GM21619 (cell line): ENCODE data around the gene RAF1.
"Not testable (repeated sequence)": the region's sequence is repeated elsewhere in the genome, so short reads cannot be mapped to it uniquely, and the experiment has no call there.

Source experiments
- ATAC-seq: cut with Tn5 transposase; IDR thresholded peaks from one replicate; pipeline ENCODE4 v1.9.1; 2021; ENCODE audit not compliant: unreplicated experiment

RAF1 gene

DNA sequence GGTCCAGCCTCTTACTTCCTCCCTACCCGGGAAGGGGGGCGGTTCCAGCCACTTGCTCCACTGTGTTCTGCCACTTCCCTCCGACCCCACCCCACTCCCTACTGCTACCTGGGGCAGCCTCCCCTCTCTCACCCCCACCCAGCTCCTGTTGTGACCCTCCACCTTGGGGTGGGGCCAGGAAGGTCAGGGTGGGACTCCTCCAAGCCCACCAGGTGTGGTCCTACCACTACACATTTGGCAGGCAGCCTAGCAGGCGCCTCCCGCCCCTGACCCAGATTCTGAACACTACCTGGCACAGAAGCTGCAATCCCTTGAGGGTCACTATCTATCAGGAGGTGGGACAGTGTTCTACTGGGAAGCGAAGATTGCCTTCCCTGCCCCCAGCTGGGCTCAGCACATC lies 13.7 kb upstream of the RAF1 start:
- no peak for ATAC-seq

GRCh38 chr3:12675115-12675810 lies 11.3 kb upstream of the RAF1 start:
- no peak for ATAC-seq

GRCh38 chr3:12673956-12674736 lies 10.2 kb upstream of the RAF1 start:
- not testable (repeated sequence) for ATAC-seq

GRCh38 chr3:12671120-12671450 lies 7.2 kb upstream of the RAF1 start:
- ATAC-seq, result no peak

GRCh38 chr3:12670365-12671119 lies 6.6 kb upstream of the RAF1 start:
- no peak for ATAC-seq

DNA sequence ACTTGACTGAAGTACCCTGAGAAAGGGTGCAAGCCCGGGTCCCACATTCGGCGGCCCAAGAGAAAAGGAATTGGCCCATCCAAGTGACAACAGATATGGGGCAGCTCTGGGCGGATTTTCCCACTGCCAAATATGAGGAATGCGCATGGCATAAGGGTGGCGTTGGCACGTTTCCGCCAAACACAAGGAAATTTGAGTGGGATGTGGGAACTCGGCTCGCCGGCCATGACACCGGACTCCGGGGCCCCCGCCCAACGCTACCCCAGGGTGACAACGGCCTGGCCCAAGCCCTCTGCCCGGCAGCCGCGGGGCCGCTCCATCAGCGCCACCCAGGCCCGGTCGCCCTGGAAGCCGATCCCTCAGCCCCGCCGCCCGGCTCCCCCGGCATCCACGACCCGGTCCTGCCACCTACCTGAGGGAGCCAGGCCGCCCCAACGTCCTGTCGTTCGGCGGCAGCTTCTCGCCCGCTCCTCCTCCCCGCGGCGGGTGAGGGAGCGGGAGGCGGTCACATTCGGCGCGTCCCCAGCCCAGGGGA lies 449 bp downstream of the RAF1 start:
- peak; percentile 33 for ATAC-seq

GRCh38 chr3:12662593-12663400 lies 1.1 kb downstream of the RAF1 start:
- ATAC-seq, result no peak

DNA sequence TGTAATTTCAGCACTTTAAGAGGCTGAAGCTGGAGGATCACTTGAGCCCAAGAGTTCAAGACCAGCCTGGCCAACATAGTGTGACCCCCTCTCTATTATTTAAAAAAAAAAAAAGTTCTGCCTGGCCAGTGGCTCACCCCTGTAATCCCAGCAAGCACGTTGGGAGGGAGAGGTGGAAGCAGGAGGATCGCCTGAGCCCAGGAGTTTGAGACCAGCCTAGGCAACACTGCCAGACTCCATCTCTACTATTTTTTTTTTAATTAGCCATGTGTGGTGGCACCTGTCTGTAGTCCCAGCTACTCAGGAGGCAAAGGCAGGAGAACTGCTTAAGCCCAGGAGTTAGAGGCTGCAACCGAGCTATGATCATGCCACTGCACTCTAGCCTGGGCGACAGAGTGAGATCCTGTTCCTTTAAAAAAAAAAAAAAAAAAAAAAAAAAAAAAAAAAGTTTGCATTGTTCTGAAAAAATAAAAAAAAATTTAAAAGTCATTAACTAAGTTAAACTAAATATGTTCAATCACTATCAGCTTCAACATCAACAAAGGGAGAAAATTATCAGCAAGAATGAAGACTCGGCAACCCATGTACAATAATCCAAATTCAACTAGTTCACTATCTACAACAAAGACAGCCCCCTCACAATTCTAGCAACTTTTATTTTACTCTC lies 1.9 kb downstream of the RAF1 start:
- no peak for ATAC-seq

GRCh38 chr3:12661375-12661774 lies 2.5 kb downstream of the RAF1 start:
- ATAC-seq, result not testable (repeated sequence)

DNA sequence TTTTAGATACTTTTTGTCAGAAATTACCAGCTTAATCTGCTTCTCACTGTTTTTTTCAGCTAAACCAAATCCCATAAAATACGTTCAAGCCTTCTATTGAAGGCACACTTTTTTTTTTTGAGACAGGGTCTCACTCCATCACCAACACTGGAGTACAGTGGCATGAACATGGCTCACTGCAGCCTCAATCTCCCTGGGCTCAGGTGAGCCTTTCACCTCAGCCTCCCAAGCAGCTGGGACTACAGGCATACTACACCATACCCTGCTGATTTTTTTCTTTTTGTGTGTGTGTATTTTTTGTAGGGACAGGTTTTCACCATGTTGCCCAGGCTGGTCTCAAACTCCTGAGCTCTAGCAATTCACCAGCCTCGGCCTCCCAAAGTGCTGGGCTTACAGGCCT lies 3.7 kb downstream of the RAF1 start:
- no peak for ATAC-seq

DNA sequence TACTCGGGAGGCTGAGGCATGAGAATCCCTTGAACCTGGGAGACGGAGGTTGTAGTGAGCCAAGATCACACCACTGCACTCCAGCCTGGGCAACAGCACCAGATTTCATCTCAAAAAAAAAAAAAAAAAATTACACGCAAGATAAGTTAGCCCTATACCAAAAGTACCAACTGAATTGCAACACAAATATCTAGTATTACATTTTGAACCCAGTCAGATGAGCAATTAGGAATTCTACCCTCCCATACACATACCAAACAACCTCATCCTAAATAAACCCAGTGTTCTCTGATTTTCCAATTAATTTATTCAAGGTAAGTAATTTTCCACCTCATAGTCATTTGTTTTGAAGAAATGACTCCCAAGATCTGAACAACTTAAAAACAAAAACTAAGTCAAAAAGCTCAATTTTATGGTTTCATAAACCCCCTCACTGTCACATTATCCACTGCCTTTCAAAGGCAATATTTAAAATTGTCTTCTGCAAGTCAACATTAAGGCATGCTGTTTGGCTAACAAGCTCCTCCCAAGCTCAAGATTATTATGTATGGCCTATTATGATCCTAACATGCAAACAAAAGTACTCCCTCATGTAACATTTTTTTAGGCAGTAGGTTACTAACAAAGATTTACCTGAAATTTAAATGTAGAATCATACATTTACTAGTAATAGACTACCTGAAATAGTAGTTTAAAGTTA lies 4.5 kb downstream of the RAF1 start:
- ATAC-seq, result no peak

GRCh38 chr3:12658593-12659058 lies 5.3 kb downstream of the RAF1 start:
- no peak for ATAC-seq

DNA sequence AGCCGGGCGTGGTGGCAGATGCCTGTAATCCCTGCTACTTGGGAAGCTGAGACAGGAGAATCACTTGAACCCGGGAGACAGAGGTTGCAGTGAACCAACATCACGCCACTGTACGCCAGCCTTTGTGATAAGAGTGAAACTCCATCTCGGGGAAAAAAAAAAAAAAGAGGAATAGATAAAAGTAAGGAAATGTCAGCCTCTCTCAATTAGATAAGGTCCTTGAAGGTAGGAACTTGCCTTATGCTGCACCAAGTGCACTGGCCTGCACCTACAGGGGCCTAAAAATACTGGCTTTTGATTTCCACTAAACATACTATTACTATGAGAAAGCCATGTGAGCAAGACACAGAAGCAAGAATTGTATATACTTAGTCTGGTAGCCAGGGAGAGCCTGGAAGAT lies 7.1 kb downstream of the RAF1 start:
- ATAC-seq, result no peak

GRCh38 chr3:12656193-12656592 lies 7.7 kb downstream of the RAF1 start:
- ATAC-seq, result no peak

GRCh38 chr3:12655701-12656100 lies 8.2 kb downstream of the RAF1 start:
- no peak for ATAC-seq

DNA sequence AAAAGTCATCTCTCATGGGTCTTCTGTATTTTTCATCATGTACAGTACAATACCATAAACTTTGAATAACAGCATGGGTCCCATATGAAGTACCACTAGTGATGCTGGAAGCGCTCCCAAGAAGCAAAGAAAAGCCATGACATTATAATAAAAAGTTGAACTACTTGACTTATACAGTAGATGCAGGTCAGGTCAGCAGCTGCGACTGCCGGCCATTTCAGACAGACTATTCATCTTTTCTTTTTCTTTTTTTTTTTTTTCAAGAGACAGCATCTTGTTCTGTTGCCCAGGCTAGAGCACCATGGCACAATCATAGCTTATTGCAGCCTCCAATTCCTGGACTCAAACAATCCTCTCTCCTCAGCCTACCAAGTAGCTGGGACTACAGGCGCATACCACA lies 10.2 kb downstream of the RAF1 start:
- no peak for ATAC-seq

- ATAC-seq, result peak; percentile 51
These were observed 15.4 kb downstream of the RAF1 start for GRCh38 chr3:12648384-12648959.

- ATAC-seq, result no peak
These were observed 19.5 kb downstream of the RAF1 start for GRCh38 chr3:12644331-12644937.

DNA sequence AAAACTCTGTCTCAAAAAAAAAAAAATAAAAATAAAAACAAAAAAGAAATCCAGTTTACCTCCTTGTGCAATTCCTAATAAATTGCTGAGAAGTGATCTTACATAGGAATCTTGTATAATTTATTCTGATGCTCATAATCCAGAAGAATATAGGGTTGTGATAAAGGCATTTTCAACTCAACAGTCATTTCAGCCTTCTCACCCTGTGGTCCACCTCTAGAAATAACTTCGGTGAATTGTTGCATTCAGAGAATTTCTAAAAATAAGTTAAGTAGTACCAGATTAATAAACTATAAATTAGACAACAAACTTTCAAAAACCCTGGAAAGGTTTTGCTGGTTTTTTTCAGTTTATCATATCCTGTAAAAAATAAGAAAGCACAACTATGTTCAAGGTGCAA lies 20.2 kb downstream of the RAF1 start:
- ATAC-seq, result no peak
